Inferior parietal cortex (tissue), 1 donor: ENCODE measurements around the gene PRR29.
"Not testable (repeated sequence)": the region's sequence is repeated elsewhere in the genome, so short reads cannot be mapped to it uniquely, and the experiment has no call there.

ENCODE experiments used
- DNase-seq: peaks from one replicate; pipeline ENCODE4 v3.0.0-alpha.2; 2016; ENCODE audit errors: extremely low spot score

The PRR29 gene

DNA sequence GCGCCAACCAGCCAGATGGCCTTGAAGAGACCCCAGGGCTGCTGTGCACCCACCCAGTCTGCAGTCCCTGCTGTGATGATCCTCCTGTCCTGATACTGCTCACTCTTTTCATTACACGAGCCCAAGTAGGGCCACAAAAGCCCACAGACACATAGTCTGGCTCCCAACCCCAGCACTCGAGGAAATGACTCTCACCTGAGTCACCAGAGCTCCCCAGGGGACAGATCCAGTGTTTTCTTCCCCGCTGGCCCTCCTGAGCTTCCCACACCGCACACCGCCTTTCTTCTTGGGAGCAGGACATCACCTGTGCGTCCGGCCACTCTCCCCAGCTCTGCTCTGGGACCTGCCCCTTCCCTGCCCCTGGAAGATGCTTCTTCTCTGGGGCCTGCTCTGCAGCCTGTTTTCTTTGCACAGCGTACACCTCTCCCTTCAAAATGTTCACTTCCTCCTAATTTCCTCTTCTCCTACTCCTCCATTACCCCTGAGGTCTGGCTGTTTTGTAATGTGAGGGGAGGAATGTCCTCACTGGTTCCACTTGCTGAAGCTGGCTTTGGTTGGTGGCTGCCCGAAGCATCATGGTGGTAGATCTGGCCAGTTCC lies 23.5 kb upstream of the PRR29 start:
- DNase-seq: no peak

GRCh38 chr17:63975541-63976092 lies 22.5 kb upstream of the PRR29 start:
- DNase-seq: no peak

- no peak for DNase-seq
These were observed 21.4 kb upstream of the PRR29 start for GRCh38 chr17:63976702-63977101.

DNA sequence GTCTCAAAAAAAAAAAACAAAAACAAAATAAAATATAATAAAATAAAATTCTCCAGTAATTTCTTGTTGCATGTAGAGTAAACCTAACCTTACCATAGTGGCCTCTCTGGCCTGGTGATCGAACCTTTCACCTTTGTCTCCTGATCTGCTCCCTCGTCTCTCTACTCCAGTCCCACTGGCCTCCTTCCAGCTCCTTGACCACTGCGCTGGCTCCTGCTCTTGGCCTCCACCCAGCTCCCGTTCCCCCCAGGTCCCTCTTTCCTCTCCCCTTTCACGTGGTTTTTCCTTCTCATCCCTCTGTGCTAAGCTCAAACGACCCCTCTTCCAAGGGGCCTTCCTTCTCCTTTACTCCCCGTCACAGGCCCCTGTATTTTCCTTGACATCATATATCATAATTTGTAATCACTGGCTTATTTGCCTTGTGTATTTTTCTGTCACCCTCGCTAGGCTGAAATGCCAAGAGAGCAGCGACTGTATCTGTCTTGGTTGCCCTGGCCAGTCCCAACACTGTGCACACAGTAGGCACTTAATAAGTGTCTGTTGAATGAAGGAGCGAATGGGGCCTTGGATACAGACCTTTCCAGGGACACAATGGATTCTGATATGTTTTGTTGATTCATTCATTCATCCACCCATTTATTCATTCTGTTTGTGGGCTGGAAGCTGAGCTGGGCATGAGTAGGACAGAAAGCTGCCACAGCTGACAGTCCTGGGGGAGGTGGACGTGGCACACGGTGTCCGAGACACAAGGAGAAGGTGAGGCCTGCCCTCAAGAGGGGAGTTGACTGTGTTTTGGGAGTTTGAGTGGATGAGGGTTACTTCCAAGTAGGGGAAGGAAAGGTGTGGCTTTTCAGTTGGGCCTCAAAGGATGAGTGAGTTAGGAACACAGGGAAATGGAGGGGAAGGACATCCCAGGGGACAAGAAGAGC lies 19.6 kb upstream of the PRR29 start:
- DNase-seq: no peak

DNA sequence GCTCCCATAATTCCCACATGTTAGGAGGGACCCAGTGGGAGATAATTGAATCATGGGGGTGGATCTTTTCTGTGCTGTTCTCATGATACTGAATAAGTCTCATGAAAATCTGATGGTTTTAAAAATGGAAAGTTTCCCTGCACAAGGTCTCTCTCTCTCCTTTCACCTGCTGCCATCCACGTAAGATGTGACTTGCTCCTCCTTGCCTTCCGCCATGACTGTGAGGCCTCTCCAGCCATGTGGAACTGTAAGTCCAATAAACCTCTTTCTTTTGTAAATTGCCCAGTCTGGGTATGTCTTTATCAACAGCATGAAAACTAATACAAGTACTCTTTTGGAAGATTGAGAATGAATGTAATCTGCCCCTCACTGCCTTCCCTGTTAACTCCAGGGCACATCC lies 15.5 kb upstream of the PRR29 start:
- DNase-seq: not testable (repeated sequence)

DNA sequence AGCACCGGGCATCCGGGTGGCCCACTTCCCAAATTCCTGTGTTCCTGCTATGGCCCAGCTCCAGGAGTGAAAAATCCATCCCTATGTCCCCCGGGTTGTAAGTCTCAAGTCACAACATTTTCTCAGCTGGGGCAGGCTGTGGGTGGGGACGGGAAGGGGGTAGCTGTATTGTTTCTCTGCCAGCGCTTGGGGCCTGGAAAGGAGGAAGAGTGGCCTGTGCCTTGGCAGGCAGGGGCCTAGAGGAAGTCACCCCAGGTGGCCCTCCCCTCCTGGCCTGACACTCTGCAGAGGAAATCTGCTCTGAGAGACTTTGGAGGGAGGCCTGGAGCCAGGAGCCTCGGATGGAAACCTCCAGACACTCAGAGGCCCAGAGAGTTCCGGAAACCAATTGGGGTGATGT lies 14.8 kb upstream of the PRR29 start:
- DNase-seq: no peak

DNA sequence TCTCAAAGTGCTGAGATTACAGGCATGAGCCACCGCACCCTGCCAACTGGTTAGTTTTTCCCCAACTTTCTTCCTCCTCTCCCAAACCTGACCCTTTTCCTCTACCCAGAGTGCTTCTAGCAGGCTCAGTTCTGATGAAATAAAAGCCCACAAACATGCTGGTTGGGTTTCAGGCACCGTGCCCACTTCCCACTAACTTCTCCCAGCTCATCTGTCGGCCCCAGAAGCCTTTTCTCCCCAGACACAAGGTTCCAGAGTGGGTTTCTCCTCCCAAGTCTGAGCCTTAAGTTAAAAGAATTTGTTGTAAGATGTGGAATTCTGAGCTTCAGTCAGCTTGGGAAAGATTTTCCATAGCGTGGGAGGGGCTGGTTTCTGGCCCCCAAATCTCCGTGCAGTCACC lies 13.9 kb upstream of the PRR29 start:
- DNase-seq: no peak

GRCh38 chr17:63984651-63985386 lies 13.3 kb upstream of the PRR29 start:
- DNase-seq: no peak

DNA sequence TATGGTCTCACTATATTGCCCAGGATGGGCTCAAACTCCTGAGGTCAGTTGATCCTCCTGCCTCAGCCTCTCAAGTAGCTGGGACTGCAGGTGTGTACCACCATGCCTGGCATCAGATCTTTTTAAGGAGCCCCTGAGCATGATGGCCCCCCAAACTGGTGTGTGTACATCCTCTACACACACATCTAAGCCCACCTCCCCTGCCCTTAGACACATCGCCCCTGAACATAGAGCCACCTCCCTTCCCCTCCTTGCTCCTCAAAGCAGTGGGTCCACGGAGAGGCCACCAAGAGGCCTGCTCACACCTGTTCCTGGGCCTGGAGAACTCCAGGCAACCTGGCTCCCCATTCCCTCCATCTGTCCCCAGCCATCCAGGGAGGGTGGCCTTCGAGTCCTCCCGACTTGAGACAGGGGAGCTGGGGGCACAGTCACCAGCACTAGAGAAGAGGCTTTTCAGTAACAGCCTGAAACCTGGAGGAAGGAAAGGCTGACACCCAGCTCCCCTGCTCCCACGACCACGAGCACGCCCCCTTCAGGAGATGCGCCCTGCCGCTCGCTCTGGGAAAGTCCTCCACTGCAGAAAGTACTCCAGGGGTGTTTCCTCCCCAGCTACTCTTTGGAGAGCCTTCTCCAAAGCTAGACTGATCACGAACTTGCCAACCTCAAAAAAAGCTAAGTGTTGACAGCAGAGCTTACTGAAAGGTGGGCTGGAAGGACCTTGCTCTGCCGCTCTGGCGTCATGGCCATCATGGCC lies 12.6 kb upstream of the PRR29 start:
- no peak for DNase-seq

DNA sequence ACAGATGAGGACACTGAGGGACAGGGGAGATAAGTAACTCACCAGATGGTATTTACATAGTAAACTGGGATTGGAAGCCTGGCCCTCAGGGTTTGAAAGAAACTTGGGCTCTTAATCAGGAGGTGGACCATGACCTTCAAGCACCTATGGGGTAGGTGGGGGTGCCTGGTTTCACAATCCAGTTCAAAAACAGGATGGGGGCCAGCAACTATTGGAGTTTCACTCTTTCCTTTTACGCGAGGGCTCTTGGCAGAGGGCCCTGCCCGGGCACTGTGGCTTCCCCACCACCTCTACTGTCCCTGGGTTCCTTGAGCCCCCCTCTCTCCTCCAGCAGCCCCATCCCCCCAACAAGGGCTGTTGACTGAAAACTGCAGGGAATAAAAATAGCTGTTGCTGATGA lies 11.3 kb upstream of the PRR29 start:
- DNase-seq: no peak

- DNase-seq: no peak
These were observed 10.7 kb upstream of the PRR29 start for GRCh38 chr17:63987221-63988126.

GRCh38 chr17:63988127-63988478 lies 10.0 kb upstream of the PRR29 start:
- no peak for DNase-seq

DNA sequence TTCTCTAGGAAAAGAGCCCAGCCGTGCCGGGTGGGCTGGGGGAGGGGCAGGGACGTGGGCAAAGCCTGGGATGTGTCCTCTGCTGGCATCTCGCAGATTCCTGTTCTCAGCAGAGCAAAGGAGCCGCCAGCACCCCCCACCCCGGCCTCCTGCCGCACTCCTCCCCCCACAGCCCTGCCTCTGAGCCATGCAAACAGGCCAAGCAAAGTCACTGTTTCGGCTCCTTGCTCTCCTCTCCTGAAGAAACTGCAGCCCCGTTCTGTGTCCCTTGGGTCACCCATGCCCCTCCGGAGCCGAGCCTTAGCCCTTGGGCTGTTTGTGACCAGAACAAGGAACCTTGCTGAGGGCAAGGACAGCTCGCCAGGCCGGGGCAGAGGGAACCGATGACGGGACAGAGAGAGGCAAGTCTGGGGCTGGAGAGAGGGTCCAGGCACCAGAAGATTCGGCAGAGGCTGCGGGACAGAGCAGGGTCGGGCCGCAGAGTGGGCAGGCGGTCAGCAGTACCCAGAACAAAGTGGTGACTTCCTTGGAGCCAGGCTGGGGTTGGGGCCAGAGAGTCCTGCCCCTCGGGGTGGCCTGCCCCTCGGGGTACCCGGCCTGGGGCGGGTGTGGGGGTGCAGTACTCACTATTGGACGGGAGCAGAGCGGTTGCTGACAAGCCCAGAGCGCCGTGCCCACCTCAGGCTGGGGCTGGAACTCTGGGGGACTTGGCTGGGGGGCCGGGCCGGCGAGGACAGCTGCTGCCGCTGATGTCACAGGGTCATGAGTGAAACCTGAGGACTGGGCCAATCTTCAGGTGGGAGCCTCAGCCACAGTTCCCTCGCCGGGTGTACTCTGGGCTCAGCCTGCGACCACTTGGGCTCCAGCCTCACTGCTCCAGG lies 9.2 kb upstream of the PRR29 start:
- DNase-seq: no peak

GRCh38 chr17:63989622-63990345 lies 8.4 kb upstream of the PRR29 start:
- DNase-seq: no peak

DNA sequence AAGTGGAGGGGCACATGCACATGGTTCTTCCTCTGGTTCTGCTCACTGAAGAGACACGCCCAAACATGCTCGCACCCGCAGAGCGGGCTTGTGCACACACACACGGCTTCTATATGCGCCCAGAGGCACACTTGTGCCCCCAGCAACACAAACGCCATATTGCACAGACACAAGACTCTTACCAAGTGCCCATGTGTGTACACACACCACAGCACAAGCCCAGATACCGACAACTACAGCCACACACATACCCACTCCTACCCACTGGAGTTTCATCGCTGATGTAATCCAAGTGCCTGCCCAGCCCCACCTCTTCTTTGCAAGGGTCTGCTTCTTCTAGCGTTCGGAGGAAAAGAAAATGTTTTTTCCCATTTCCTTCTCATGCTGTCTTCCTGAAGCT lies 6.5 kb upstream of the PRR29 start:
- DNase-seq: no peak

DNA sequence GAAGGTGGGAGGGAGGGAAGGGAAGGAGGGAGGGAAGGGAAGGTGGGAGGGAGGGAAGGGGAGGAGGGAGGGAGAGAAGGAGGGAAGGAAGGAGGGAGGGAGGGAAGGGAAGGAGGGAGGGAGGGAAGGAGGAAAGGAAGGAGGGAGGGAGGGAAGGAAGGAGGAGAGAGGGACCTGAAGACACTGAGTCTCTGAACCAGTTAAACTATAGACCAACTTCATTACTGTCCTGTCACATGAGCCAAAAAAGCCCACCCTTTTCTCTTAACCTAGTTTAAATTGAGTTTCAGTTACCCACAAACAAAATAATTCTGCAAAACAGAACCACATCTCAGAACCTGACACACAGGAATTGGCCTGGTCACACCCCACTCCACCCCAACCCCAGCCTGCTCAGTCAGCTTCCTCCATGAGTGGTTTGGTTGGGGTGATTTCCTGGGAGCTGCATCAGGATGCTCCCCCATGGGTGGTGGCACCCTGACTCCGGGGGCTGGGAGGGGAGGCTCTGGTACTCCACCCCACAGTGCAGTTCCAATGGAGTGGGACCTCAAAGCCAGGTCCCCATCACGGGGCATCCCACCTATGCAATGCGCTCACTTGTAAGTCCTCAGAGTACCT lies 4.7 kb upstream of the PRR29 start:
- DNase-seq: no peak

DNA sequence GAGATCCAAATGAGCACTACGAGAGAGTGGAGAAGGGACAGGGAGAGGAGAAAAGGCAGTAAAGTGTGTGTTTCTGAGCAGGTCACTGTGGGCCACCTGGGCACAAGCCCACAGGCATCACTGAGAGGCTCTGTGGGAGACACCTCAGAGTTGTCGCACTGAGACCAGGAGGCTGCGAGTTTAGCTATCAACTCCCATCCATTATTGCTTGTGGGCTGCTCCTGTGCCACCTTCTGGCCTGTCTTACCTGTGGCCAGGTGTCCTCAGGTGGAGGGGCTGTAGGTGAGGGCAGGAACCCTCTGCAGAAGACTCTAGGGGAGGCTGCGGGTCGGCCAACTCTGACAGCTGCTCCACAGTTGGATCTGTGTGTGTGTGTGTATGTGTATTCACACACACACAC lies 2.5 kb upstream of the PRR29 start:
- DNase-seq: no peak

- no peak for DNase-seq
These were observed 1.5 kb upstream of the PRR29 start for GRCh38 chr17:63996430-63997182.
